GM21825 (cell line): ENCODE results near the gene TCF7L1.
"Not testable (repeated sequence)": the region's sequence is repeated elsewhere in the genome, so short reads cannot be mapped to it uniquely, and the experiment has no call there.

Experiments
- ATAC-seq: cut with Tn5 transposase; IDR thresholded peaks from one replicate; pipeline ENCODE4 v1.9.1; 2021; ENCODE audit warnings: mild to moderate bottlenecking, moderate library complexity; ENCODE audit not compliant: unreplicated experiment

Gene TCF7L1

GRCh38 chr2:85312404-85312803 lies 179.2 kb downstream of the TCF7L1 start:
- ATAC-seq: no peak

GRCh38 chr2:85314884-85315242 lies 181.7 kb downstream of the TCF7L1 start:
- no peak for ATAC-seq

- ATAC-seq: not testable (repeated sequence)
Observed at GRCh38 chr2:85315921-85316320, 182.7 kb downstream of the TCF7L1 start.

GRCh38 chr2:85318222-85319074 lies 185.3 kb downstream of the TCF7L1 start:
- ATAC-seq: no peak

DNA sequence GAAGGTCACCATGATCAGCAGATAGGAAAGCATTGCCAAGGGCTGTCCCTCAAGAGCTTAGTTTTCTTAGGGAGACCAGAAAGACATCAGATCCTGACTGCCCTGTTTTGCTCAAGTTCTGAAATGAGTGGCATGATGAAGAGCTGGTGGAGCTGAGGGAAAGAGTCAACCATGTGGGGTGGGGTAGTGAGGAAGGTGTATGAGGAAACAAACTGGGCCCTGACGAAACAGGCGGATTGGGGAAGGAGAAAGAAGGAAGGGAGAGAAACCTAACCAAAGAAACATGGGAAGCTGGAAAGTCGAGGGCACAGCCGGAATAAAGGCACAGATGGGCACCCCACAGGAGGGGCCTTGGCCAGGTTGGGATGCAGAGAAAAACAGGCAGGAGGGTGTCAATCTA lies 186.6 kb downstream of the TCF7L1 start:
- no peak for ATAC-seq

GRCh38 chr2:85323351-85323987 lies 190.3 kb downstream of the TCF7L1 start:
- no peak for ATAC-seq

- not testable (repeated sequence) for ATAC-seq
Observed at GRCh38 chr2:85323988-85324367, 190.8 kb downstream of the TCF7L1 start.

- ATAC-seq: no peak
Observed at GRCh38 chr2:85324639-85325465, 191.7 kb downstream of the TCF7L1 start.

GRCh38 chr2:85325466-85325811 lies 192.2 kb downstream of the TCF7L1 start:
- ATAC-seq: no peak

- ATAC-seq: peak; percentile 38
Observed at GRCh38 chr2:85326406-85327159, 193.4 kb downstream of the TCF7L1 start.

GRCh38 chr2:85327160-85327821 lies 194.1 kb downstream of the TCF7L1 start:
- peak; percentile 29 for ATAC-seq

GRCh38 chr2:85327822-85328617 lies 194.8 kb downstream of the TCF7L1 start, which contains the start of gene TGOLN2:
TGOLN2 (minus strand) TSS chr2:85327989; CDS start chr2:85327962, 27 bp downstream.
- ATAC-seq: peak; percentile 88

DNA sequence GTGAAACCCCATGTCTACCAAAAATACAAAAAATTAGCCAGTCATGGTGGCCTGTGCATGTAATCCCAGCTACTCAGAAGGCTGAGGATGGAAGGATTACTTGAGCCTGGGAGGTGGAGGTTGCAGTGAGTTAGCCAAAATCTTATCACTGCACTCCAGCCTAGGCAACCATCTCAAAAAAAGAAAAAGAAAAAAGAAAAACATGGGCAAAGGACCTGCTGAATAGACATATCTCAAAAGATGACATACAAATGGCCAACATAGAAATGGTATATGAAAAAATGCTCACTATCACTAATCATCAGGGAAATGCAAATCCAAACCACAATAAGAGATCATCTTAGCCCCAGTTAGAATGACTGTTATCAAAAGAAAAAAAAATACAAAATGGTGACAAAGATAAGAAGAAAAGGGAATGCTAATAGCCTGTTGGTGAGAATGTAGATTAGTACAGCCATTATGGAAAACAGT lies 196.0 kb downstream of the TCF7L1 start:
- ATAC-seq: no peak

DNA sequence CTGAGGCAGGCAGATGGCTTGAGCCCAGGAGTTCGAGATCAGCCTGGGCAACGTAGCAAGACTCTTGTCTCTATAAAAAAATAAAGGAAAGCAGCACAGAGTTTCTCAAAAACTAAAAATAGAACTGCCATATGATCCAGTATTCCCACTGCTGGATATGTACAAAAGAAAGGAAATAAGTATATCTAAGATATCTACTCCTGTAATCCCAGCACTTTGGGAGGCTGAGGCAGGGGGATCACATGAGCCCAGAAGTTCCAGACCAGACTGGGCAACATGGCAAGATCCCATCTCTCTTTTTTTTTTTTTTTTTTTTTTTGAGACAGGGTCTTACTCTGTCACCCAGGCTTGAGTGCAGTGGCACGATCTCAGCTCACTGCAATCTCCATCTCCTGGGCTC lies 196.5 kb downstream of the TCF7L1 start:
- ATAC-seq: not testable (repeated sequence)

- ATAC-seq: no peak
Observed at GRCh38 chr2:85330839-85331636, 197.8 kb downstream of the TCF7L1 start.

- ATAC-seq: not testable (repeated sequence)
Observed at GRCh38 chr2:85333877-85334276, 200.7 kb downstream of the TCF7L1 start.

DNA sequence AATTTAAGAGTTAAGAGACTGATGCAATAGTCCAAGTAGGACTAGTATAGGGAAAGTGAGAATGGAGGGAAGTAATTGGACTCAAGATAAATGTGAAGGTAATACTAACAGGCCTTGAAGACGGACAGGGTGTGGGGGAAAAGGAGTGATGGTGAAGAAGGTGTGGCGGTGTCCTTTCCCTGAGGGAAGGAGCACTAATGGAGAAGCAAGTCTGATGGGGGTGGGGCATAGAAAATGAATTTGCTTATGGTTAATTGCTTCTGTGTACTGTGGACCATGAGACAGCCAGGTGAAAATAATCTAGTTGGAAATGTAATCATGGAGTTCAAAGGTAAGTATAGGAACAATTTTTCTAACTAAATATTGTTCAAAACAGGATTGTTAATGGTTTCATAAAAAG lies 201.7 kb downstream of the TCF7L1 start:
- ATAC-seq: no peak
